ENCODE measurements around the gene NKPD1. TPM values are rescaled to one million over a fixed set of nuclear protein-coding genes. Genes with fewer than 3 reads are reported as not detected.

The NKPD1 gene
- polyA plus RNA-seq, 1 of the 3 experiments (the other 2 are of a cell fraction) = 0.12 TPM

DNA sequence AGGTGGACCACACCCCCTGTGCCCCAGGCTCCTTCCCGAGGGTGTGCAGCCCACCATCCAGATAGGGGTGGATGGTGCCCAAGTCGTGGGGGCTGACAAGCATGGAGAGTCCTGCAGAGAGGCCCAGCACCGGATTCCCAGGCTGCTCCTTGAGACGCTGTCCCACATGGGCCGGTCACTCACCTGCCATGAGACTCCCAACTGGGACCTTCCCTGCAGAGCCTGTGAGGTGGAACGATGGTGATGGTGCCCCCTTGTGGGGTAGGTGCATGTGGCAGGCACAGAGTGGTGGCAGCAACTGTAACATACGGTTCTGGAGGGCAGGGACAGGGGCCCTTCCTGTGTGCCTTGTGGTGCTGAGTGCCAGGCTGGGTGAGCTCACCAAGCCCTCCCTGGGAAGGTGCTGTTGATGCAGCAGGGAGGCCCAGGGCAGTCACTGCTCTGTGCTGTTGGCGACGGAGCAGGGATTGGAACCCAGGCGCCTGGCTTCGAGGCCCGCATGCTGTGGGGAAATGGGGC is 34.7 kb downstream of the NKPD1 start:
- peaks cover 63% of the 10 kb centered on the region for H3K79me2 ChIP-seq (ENCODE audit: insufficient read depth)
- no peak overlapping the region for H2AFZ ChIP-seq (ENCODE audit: low read depth)

DNA sequence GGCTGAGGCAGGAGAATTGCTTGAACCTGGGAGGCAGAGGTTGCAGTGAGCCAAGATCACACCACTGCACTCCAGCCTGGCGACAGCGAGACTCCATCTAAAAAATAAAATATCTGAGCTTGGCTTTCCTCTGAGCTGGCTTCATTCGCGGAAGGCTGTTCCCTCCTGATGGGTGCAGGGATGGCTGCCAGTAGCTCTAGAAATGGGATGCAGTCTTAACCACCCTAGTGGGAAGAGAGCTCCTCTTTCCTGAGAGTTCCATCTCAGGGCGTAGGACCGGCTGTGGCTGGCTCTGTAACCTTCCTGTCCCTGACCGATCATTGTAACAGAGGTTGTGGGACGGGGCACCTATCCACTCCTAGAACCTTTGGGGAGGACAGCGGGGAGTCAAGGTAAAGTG is 35.4 kb downstream of the NKPD1 start:
- peaks cover 64% of the 10 kb centered on the region for H3K79me2 ChIP-seq (ENCODE audit: insufficient read depth)
- no peaks in the 10 kb centered on the region for H3F3A ChIP-seq (replicated peaks; ENCODE audit: insufficient read depth)
- CTCF ChIA-PET = interaction anchor here (1.0 to 2.7 kb wide), 6 partner anchors 10 to 34 kb away, joined by 4 to 24 read pairs (median 7); partner anchors contain the start of gene PPP1R37
- H3K27me3 ChIP-seq (ENCODE audit: insufficient read depth) = no peaks in the 10 kb centered on the region
- H3K9me3 ChIP-seq = no peaks in the 10 kb centered on the region
- no peak overlapping the region for H3K4me3 ChIP-seq (ENCODE audit: low read depth in 2 of 2, low read length in 1 of 2)
- H3K36me3 ChIP-seq (replicated peaks in 1 of 2; ENCODE audit: control insufficient read depth in 1 of 2, insufficient read depth in 2 of 2, low read length in 1 of 2) = no peaks in the 10 kb centered on the region
- POLR2A ChIA-PET = no interaction called here
- H3K4me1 ChIP-seq (ENCODE audit: control insufficient read depth in 1 of 2, insufficient read depth in 2 of 2, low read depth in 1 of 2, low read length in 1 of 2) = peaks cover 0 to 24% of the 10 kb centered on the region in 2 experiments; a peak in 1 of 4 replicates
- no peak overlapping the region for H2AFZ ChIP-seq (ENCODE audit: low read depth)
- H3K9me2 ChIP-seq = no peaks in the 10 kb centered on the region
- no peak overlapping the region for H3K9ac ChIP-seq
- WGBS (ENCODE audit: low lambda C conversion rate) = 81% methylated on average over 2 of the region's 9 CpGs
- no peak for DNase-seq
- H3K4me2 ChIP-seq = no peak overlapping the region
- peaks cover 86% of the 10 kb centered on the region for H4K20me1 ChIP-seq (ENCODE audit: insufficient read depth)
- no peak overlapping the region for H3K27ac ChIP-seq (ENCODE audit: low read depth in 2 of 2, low read length in 1 of 2)
- TF ChIP-seq NRF1 (IDR thresholded peaks at IDR 0.05; ENCODE audit: low read depth, low read length) = no peak
- TF ChIP-seq SIN3A (IDR thresholded peaks at IDR 0.05; ENCODE audit: borderline replicate concordance, low read depth, low read length) = no peak
- TF ChIP-seq FOXM1 (IDR thresholded peaks at IDR 0.05; ENCODE audit: low read depth) = no peak
- no peak for TF ChIP-seq RAD21 (IDR thresholded peaks at IDR 0.05; ENCODE audit: low read length)
- no peak for TF ChIP-seq EZH2phosphoT487 (IDR thresholded peaks at IDR 0.05; ENCODE audit: borderline replicate concordance, low read depth)
- TF ChIP-seq JUND (IDR thresholded peaks at IDR 0.05) = no peak
- no peak for TF ChIP-seq RCOR1 (IDR thresholded peaks at IDR 0.05; ENCODE audit: low read length)
- no peak for TF ChIP-seq POLR2AphosphoS5 (IDR thresholded peaks at IDR 0.05; ENCODE audit: low read depth, low read length)
- TF ChIP-seq MXI1 (IDR thresholded peaks at IDR 0.05; ENCODE audit: low read depth, low read length) = no peak
- TF ChIP-seq, protein P1, sequence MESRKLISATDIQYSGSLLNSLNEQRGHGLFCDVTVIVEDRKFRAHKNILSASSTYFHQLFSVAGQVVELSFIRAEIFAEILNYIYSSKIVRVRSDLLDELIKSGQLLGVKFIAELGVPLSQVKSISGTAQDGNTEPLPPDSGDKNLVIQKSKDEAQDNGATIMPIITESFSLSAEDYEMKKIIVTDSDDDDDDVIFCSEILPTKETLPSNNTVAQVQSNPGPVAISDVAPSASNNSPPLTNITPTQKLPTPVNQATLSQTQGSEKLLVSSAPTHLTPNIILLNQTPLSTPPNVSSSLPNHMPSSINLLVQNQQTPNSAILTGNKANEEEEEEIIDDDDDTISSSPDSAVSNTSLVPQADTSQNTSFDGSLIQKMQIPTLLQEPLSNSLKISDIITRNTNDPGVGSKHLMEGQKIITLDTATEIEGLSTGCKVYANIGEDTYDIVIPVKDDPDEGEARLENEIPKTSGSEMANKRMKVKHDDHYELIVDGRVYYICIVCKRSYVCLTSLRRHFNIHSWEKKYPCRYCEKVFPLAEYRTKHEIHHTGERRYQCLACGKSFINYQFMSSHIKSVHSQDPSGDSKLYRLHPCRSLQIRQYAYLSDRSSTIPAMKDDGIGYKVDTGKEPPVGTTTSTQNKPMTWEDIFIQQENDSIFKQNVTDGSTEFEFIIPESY (IDR thresholded peaks at IDR 0.05; ENCODE audit: borderline replicate concordance, low read depth) = no peak
- TF ChIP-seq RFX5 (IDR thresholded peaks at IDR 0.05; ENCODE audit: low read length) = no peak
- TF ChIP-seq, protein P2, sequence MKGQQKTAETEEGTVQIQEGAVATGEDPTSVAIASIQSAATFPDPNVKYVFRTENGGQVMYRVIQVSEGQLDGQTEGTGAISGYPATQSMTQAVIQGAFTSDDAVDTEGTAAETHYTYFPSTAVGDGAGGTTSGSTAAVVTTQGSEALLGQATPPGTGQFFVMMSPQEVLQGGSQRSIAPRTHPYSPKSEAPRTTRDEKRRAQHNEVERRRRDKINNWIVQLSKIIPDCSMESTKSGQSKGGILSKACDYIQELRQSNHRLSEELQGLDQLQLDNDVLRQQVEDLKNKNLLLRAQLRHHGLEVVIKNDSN (IDR thresholded peaks at IDR 0.05; ENCODE audit: borderline replicate concordance, low read depth) = no peak
- no peak for TF ChIP-seq NFIC (IDR thresholded peaks at IDR 0.05; ENCODE audit: borderline replicate concordance)
- TF ChIP-seq, protein P3, sequence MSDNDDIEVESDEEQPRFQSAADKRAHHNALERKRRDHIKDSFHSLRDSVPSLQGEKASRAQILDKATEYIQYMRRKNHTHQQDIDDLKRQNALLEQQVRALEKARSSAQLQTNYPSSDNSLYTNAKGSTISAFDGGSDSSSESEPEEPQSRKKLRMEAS (IDR thresholded peaks at IDR 0.05; ENCODE audit: low read depth) = no peak
- TF ChIP-seq ELF1 (IDR thresholded peaks at IDR 0.05) = no peak

More for the DNA sequence above, 34.7 kb downstream of the NKPD1 start:
- 85% methylated on average over 8 of the region's 12 CpGs for WGBS (ENCODE audit: low lambda C conversion rate)
- Histone ChIP-seq H3K4me3 (ENCODE audit: low read depth in 2 of 2, low read length in 1 of 2) (no peak overlapping the region), H3K27me3 (ENCODE audit: insufficient read depth) (no peaks in the 10 kb centered on the region), H3K4me2 (no peak overlapping the region), H3K36me3 (replicated peaks in 1 of 2; ENCODE audit: control insufficient read depth in 1 of 2, insufficient read depth in 2 of 2, low read length in 1 of 2) (no peaks in the 10 kb centered on the region), H3K27ac (ENCODE audit: low read depth in 2 of 2, low read length in 1 of 2) (no peak overlapping the region; a peak in 1 of 4 replicates), H3K9me3 (no peaks in the 10 kb centered on the region), H4K20me1 (ENCODE audit: insufficient read depth) (peaks cover 86% of the 10 kb centered on the region), H3K4me1 (ENCODE audit: control insufficient read depth in 1 of 2, insufficient read depth in 2 of 2, low read depth in 1 of 2, low read length in 1 of 2) (peaks cover 0 to 23% of the 10 kb centered on the region in 2 experiments; a peak in 1 of 4 replicates), H3F3A (replicated peaks; ENCODE audit: insufficient read depth) (no peaks in the 10 kb centered on the region), H3K9ac (no peak overlapping the region), H3K9me2 (no peaks in the 10 kb centered on the region)
- ChIA-PET CTCF (interaction anchor here (0.6 to 2.7 kb wide), 15 partner anchors 10 to 174 kb away, joined by 3 to 24 read pairs (median 3); partner anchors contain the start of gene PPP1R37), POLR2A (no interaction called here)
- no peak for TF ChIP-seq RCOR1 (IDR thresholded peaks at IDR 0.05; ENCODE audit: low read length)
- no peak for TF ChIP-seq TCF12 (IDR thresholded peaks at IDR 0.05)
- TF ChIP-seq RAD21 (IDR thresholded peaks at IDR 0.05; ENCODE audit: low read length) = peak; percentile 55
- TF ChIP-seq TAF1 (IDR thresholded peaks at IDR 0.05; ENCODE audit: borderline replicate concordance, low read depth, low read length) = no peak
- no peak for TF ChIP-seq ELF1 (IDR thresholded peaks at IDR 0.05)
- TF ChIP-seq SMC3 (IDR thresholded peaks at IDR 0.05; ENCODE audit: low read depth, low read length) = peak; percentile 52
- no peak for TF ChIP-seq FOXM1 (IDR thresholded peaks at IDR 0.05; ENCODE audit: low read depth)
- TF ChIP-seq, protein P4, sequence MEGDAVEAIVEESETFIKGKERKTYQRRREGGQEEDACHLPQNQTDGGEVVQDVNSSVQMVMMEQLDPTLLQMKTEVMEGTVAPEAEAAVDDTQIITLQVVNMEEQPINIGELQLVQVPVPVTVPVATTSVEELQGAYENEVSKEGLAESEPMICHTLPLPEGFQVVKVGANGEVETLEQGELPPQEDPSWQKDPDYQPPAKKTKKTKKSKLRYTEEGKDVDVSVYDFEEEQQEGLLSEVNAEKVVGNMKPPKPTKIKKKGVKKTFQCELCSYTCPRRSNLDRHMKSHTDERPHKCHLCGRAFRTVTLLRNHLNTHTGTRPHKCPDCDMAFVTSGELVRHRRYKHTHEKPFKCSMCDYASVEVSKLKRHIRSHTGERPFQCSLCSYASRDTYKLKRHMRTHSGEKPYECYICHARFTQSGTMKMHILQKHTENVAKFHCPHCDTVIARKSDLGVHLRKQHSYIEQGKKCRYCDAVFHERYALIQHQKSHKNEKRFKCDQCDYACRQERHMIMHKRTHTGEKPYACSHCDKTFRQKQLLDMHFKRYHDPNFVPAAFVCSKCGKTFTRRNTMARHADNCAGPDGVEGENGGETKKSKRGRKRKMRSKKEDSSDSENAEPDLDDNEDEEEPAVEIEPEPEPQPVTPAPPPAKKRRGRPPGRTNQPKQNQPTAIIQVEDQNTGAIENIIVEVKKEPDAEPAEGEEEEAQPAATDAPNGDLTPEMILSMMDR (IDR thresholded peaks at IDR 0.05) = peak; percentile 74
- TF ChIP-seq, protein P3 (IDR thresholded peaks at IDR 0.05; ENCODE audit: low read depth) = 0 out of 2 replicates have a peak, but pooled peaks have one; percentile 33
- TF ChIP-seq POLR2AphosphoS5 (IDR thresholded peaks at IDR 0.05; ENCODE audit: low read depth, low read length) = no peak
- no peak for TF ChIP-seq NRF1 (IDR thresholded peaks at IDR 0.05; ENCODE audit: low read depth, low read length)
- TF ChIP-seq EZH2phosphoT487 (IDR thresholded peaks at IDR 0.05; ENCODE audit: borderline replicate concordance, low read depth) = no peak
- peak; percentile 68 for DNase-seq
